ENCODE results near the gene OXT.

GRCh38 chr20:3105256-3106137 is 34.1 kb downstream of the OXT start:
- no peak for TF ChIP-seq CTCF (IDR thresholded peaks at IDR 0.05; ENCODE audit: extremely low read depth in 1 of 2, insufficient read depth in 1 of 2, low read depth in 1 of 2, low read length in 2 of 2)
- TF ChIP-seq, protein P1, sequence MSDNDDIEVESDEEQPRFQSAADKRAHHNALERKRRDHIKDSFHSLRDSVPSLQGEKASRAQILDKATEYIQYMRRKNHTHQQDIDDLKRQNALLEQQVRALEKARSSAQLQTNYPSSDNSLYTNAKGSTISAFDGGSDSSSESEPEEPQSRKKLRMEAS (IDR thresholded peaks at IDR 0.05; ENCODE audit: insufficient read depth, insufficient read length) = no peak
- no peak for TF ChIP-seq EZH2 (IDR thresholded peaks at IDR 0.05; ENCODE audit: borderline replicate concordance, low read depth, low read length, severe bottlenecking)
- TF ChIP-seq POLR2A (IDR thresholded peaks at IDR 0.05; ENCODE audit: low read depth, low read length) = no peak

All from endothelial cell of umbilical vein (primary cell).